HL-60/S4 treated with retinoic acid at 250 ng/mL for 4 days and 3 days (cell line): Measurements from ENCODE around the gene SEC61A2.
"Not testable (repeated sequence)": the region's sequence is repeated elsewhere in the genome, so short reads cannot be mapped to it uniquely, and the experiment has no call there.

ENCODE experiments used
- in situ Hi-C: fragments of 300-500 bp; cut with MboI; formaldehyde crosslinking; loops from 2 replicates; pipeline ENCODE4 v1.7.0; 2022; ENCODE audit warnings: low sequenced_read_pairs

SEC61A2 gene

DNA sequence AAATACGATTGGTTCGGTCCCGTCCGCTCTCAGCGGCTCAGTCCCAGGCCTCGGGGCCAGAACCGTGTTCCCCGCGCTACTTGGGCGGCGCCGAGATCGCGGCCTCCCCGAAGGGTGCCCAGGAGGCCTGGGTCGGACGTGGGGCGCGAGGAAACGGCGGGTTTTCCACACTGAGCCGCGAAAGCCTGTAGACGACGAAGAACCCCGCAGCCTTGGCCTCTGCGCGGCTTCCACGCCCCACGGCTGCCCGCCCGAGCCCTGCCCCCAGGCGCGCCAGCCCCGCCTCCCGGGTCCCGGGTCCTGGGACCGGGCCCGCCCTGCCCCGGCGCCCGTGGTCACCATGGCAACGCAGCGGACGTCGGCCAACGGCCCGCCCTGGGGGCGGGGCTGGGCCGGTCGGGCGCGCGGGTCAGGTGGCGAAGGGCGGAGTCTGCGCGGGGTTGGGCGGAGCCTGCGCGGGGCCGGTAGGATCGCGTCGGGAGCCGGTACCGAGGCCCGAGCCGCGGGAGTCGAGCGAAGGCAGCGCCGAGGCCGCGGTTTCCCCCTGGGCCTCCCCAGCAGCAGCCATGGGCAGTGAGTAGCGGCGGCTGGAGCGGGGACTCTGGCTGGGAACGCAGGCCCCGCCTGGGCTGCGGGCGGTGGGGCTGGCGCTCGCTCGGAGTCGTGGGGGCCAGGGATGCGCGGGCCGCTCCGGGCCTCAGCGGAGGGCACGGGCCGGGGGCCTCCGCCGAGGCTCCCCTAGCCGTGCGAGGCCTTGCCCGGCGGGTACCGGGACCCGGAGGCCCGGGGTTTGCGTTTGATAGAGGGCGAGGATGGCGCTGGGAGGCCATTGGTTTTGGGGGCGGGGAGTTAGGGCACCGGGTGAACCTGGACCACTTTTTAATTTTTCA lies at the start of gene SEC61A2:
TSS of gene SEC61A2 (plus strand) at position 456 of the 890 bp plus-strand sequence. CDS start at position 567, 111 bp downstream.
- in situ Hi-C loops, result no loop called here

DNA sequence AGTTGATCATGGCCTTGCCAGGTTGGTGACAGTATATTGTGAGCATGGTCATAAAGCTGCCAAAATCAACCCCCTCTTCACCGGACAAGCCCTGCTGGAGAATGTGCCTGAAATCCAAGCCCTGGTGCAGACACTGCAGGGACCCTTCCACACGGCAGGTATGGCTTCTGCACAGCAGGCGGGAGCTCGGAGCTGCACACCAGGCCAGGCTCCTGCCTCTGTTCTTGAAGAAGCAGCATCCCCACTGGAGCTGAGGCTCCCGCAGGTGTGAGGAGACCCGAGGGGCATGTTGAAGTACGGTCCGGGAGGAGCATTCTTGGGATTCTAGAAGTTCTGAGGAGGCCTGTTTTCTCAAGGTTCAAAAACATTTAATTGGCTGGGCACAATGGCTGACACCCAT lies 48.0 kb upstream of the SEC61A2 start:
- in situ Hi-C loops, result no loop called here

DNA sequence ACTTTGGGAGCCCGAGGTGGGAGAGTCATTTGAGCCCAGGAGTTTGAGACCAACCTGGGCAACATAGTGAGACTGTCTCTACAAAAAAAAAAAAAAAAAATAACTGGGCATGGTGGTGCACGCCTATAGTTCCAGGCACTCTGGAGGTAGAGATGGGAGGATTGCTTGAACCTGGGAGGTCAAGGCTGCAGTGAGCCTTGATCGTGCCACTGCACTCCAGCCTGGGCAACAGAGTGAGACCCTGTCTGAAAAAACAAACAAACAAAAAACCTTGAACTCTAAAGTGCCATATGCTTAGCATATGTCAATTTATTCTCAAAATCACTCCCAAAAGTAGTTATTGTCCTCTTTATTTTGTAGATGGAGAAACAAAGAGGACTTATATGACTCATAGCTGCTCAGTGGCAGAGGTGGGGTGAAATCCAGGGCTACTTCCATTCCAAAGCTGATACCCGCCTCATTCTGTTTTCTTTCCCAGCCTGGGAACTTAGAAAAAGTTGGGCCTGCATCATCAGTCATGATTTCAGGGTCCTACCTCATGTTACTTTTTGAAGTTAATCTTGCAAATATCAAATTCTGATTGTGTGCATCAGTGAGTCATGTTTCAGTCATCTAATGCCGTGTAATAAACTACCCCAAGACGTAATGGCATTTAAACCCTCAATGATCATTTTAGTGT lies 47.5 kb upstream of the SEC61A2 start:
- in situ Hi-C loops, result no loop called here

DNA sequence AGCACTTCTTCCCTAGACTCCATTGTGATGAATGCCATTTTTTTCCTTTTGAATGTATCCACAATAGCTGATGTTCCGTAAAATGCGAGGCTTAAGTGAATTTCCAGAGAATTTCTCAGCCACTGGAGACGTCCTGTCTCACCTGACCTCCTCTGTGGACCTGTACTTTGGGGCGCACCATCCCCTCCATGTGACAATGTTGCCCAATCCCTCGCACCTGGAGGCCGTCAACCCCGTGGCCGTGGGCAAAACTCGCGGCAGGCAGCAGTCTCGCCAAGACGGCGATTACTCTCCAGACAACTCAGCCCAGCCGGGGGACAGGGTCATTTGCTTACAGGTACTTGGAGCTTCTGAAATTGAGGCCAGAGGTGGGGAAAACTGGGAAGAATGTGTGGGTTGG lies 40.6 kb upstream of the SEC61A2 start:
- in situ Hi-C loops, result no loop called here

DNA sequence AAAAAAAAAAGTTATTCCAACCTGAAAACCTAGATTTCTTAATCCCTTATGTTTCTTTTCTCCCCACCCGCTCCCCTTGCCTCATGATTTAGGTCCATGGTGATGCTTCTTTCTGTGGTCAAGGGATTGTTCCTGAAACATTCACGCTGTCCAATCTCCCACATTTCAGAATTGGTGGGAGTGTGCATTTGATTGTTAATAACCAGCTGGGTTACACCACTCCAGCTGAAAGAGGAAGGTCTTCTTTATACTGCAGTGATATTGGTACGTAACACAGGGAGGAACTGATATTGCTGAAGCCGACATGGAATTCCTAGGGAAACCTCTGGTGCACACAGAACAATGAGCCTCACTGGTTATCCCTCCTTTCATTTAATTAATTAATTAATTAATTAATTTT lies 38.1 kb upstream of the SEC61A2 start:
- in situ Hi-C loops, result no loop called here

DNA sequence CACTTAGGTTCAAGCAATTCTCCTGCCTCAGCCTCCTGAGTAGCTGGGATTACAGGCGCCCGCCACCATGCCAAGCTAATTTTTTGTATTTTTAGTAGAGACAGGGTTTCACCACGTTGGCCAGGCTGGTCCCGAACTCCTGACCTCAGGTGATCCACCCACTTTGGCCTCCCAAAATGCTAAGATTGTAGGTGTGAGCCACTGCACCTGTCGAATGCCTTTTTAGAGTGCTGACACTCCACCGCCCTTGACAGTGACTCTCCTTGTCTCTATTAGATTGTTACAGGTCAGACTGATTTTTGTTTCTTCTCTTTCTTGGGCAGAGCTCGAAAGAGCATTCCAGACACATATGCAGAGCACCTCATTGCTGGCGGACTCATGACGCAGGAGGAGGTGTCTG lies 32.1 kb upstream of the SEC61A2 start:
- in situ Hi-C loops, result not testable (repeated sequence)

DNA sequence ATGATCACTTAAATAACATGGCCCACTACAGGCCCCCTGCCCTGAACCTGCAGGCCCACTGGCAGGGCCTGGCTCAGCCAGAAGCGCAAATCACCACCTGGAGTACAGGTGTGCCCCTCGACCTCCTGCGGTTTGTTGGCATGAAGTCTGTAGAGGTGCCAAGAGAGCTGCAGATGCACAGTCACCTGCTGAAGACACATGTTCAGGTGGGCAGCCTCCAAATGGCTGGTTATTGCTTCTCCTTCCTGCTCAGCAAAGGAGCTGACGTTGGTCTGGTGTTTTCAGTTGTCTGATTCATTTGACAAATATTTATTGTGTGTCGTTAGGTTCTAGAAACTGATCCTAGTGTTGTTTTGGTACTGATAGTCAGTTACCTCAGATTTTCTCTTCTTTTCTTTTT lies 31.7 kb upstream of the SEC61A2 start:
- in situ Hi-C loops, result no loop called here

DNA sequence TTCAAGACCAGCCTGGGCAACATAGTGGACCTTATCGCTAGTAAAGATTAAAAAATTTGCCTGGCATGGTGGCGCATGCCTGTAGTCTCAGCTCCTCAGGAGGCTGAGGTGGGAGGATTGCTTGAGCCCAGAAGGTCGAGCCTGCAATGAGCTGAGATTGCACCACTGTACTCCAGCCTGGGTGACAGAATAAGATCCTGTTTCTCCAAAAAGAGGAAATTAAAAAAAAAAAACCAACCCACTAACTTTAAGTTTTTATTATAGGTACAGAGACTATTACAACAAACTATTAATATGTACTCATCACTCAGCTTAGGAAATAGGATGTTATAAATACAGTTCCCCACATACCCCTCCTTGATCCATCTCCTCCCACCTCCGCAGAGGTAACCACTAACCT lies 30.5 kb upstream of the SEC61A2 start:
- in situ Hi-C loops, result no loop called here

DNA sequence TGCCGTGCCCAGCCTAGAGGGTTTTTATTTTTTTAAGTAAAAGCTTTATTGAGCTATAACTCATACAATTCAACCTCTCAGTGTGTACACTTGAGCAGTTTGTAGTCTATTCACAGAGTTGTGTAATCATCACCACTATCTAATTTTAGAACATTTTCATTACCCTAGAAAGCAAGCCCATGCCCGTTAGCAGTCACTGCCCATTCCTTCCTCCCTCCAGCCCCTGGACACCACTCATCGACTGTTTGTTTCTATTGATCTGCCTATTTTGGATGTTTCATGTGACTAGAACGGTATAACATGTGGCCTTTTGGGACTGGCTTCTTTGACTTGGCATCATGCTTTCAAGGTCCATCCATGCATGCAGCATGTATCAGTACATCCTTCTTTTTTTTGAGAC lies 25.7 kb upstream of the SEC61A2 start:
- in situ Hi-C loops, result no loop called here

DNA sequence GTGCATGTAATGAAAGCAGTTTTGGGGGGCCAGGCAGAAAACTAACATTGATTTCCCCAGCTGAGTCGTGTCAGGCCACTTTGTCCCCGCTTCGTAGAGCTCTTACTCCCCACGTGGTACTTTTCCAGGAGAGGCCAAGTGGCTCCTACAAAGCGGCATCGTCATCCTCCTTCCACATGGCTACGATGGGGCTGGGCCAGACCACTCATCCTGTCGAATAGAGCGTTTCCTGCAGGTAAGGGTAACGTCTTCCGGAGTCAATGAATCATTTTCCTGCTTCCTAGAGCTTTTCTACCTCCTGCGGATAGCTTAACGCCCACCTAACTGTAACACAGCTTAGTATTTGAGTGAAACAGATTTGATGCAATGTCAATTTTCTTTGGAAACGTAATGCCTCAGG lies 21.7 kb upstream of the SEC61A2 start:
- in situ Hi-C loops, result no loop called here

DNA sequence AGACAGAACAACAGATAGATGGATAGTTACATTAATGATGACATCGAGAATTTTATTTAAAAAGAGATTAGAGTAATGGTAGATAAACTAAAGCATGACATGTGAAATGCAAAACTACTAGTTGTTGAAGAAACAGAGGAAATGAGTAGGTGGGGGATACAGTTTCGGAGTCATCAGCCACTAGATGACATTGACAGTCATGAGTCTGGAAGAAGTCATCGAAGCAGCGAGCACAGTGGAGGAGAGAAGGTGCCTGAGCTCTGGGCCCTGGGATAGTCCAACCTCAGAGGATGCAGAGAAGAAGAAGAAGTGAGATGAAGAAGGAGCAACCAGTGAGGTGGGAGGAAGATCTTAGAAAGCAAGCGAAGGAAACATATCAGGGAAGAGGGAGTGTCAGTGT lies 20.2 kb upstream of the SEC61A2 start:
- in situ Hi-C loops, result no loop called here

DNA sequence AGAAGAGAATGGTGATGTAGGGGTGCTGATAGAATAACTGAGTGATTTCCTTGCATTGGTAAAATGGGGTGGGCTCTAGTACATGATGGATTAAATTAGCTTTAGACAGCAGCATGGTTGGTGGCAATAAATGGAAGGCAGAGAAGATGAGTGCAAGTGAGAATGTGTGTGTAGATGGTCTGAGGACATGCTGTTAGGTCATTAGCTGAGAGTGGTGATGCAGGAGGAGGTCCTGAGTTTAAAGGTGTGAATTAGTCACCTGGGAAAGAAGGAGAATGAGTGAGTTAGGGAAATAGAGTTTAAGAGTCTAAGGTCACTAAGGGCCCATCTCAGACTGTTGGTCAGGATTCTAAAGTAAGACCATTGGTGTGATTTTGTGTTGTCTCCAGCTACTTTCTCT lies 17.9 kb upstream of the SEC61A2 start:
- in situ Hi-C loops, result no loop called here

DNA sequence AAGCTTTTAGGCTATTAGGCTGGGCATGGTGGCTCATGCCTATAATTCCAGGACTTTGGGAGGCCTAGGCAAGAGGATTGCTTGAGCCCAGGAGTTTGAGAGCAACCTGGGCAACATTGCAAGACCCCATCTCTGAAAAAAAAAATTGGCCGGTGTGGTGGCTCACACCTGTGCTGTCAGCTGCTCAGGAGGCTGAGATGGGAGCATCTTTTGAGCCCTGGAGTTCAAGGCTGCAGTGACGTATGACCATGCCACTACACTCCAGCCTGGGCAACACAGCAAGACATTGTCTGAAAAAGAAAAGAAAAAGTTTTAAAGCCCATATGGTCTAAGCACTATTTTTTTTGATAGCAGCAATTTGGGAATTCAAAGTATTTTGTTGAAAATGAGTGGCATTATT lies 15.8 kb upstream of the SEC61A2 start:
- in situ Hi-C loops, result no loop called here

DNA sequence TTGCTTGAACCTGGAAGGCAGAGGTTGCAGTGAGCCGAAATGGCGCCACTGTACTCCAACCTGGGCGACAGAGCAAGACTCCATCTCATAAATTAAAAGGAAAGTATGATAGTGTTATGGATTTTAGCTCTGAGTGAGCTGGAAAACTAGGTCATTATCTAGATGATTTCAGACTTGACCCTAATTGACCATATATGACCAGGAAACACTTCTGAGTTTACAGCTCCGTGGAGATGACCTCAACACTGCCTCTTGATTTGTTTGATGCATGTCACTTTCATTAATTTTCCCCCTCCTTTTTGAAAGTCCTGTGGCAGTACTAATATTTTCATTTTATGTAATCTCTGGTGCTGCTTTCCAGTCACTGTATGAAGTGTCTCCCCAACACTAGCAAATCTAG lies 7.8 kb upstream of the SEC61A2 start:
- in situ Hi-C loops, result no loop called here

DNA sequence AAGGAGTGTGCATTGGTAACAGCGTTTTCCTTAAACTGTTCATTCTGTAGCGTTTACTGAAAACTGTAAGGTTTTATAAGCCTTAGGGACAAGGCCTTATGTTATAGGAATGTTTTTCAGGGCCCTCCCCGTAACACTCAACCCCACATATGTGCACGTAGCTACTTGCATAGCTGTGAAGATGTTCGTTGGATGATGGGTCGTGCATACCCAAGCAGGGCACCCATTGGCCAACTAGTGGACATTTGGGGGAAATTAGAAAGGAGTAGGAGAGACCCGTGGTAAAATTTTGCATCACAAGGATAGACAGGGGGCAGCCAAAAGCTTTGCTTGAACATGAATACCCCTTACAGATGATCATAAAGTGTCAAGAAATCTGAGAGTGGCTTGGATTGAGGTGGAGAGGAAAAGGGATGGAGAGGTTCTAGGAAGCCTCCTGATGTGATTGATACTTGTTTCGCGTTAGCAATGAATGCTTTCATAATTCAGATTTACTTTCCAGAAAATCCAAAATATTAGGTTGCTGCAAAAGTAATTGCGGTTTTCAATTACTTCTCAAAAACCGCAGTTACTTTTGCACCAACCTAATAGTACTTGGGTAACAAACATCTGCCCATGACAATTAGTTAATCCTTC lies 878 bp downstream of the SEC61A2 start:
- in situ Hi-C loops, result no loop called here

DNA sequence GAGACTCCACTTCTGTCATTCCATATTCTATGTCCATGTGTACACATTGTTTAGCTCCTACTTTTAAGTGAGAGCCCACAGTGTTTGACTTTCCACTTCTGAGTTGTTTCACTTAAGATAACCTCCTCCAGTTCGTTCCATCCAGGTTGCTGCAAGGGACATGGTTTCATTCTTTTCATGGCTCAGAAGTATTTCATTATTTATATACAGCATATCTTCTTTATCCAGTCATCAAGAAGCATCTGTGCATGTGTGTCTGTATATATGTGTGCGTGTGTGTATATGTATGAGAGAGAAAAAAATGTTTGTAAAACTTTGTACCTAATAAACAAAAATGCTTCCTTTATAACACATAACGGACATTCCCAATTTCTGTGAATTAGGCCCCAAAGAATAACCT lies 6.2 kb downstream of the SEC61A2 start:
- in situ Hi-C loops, result no loop called here

DNA sequence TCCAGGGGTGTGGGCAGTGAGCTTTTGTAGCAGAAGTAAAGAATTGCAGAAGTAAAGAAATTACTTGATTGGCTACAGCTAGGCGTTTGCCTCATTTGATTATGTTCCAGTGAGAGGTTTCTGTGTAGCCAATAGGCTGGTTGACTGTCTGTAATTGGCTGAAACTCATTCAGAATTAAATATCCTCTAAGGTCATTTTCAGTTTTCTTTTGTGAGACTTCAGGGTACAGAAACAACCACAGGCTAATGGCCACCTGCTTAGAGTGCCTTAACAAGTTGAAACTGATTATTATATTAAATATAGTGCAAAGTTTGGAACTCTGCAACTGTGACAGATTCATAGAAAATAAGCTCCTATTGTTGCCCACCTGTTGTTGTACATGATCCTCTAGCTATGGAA lies 10.6 kb downstream of the SEC61A2 start:
- in situ Hi-C loops, result no loop called here

DNA sequence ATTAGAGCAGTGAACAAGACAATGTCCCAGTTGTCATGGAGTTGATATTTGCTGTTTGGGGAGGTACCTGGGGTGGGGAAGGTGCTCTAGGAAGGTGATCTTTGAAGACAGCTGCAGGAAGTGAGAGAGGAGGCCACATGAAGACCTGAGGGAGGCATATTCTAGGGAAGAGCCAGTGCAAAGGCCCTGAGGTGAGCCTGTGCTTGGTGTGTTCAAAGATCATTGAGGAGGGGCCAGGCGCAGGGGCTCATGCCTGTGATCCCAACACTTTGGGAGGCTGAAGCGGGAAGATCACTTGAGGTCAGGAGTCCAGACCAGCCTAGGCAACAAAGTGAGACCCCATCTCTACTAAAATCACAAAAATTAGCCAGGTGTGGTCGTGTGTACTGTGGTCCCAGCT lies 15.1 kb downstream of the SEC61A2 start:
- in situ Hi-C loops, result no loop called here

DNA sequence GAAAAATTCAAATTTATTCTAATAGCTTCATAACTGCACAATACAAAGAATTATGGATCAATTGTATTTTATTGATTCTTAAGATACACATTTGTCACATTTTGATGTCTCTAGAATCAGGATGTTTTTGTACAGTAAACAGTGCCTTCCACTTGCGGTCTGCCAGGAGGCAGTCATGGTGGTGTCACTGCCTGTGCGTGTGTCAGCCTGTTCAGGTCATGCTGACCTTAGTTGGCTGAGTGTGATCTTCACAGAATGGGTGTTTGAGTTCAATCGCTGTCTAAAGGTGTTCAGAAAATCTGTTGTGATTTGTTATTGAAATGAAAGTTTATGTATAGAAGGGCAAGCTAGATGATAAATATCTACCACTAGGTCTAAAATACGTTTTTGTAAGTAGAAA lies 20.7 kb downstream of the SEC61A2 start:
- in situ Hi-C loops, result no loop called here

DNA sequence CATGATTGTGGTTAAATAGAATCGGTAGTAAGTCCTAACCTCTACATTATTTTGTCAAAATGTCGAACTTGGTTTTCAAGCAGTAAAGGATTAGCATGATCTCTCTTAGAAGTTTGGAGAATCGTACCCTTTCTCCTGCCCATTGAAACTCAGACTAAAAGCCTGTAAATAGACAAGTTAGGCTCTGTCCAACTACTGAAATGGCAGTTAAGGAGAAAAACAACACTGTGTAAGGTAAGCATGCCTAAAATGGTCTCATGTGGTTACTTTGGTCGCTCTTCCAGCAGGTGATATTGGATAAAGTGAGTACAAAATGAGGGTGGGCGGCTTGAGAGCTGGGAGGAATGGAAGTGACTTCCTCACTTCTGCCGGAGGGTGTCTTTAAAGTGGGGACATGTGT lies 25.0 kb downstream of the SEC61A2 start:
- in situ Hi-C loops, result no loop called here

DNA sequence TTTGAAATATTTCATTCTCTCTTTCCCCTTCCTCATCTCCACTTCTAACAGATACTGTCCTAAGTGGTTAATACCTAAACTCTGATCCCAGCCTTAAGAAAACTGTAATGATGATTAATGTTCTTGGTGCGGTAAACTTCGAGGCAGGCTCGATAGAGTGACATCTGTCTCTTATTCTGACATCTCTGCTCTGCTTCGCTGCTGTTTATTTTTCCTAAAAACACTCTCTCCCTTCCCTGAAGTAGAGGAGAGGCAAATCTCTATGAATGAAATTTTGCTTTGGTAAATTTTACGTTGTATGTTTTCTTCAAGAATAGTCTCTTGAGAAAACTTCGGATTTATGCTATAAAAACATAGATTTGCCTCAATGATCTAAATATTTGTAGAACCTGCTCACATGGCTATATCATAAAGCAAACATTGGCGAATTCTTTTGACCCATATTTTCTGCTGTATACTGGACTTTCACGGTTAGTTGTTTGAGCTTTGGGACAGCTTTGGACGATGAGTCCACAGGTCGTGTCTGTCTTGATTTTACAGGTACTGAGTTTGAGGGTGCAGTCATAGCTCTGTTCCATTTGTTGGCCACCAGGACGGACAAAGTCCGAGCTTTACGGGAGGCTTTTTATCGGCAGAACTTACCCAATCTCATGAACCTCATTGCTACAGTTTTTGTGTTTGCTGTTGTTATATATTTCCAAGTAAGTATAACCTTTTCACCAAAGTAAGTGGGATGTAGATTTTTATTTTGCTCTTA lies 27.1 kb downstream of the SEC61A2 start:
- in situ Hi-C loops, result no loop called here
